Measurements from ENCODE around the gene CDK11A.
"Not testable (repeated sequence)": the region's sequence is repeated elsewhere in the genome, so short reads cannot be mapped to it uniquely, and the experiment has no call there.

Gene CDK11A

DNA sequence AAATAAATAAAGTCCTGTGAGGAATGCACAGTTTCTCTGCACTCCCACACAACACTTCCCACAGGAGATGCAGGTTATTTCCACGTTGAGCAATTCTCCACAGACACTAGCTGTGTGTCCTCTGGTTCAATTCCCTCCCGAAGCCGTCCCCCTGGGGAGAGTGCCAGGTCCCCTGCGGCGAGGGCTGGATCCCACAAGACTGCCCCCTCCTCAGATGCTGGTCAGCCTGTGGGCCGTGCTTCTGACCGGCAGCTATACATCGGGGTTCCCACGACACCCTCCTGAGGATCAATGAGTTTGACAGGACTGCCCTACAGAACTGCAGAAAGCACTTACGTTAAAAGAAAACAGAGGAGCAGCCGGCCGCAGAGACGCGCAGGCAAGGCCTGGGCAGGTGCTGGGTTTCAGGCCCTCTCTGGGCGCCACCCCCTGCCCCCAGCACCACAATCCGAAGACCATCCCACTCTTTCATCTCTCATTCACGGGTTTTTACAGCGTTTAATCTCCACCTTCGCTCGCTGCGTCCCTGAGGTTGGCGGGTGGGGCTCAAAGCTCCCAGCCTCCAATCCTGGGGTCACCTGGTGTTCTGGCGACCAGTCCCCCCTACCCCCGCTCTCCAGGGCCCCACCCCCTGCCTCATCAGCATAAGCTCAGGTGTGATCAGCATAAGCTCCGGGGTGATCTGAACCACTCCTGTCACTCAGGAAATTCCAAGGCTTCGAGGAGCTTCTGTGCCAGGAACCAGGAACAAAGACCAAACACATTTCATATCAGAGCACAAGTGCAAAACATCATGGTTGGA is 40.9 kb downstream of the CDK11A start:
- no peak for DNase-seq (ENCODE audit: low read depth)

DNA sequence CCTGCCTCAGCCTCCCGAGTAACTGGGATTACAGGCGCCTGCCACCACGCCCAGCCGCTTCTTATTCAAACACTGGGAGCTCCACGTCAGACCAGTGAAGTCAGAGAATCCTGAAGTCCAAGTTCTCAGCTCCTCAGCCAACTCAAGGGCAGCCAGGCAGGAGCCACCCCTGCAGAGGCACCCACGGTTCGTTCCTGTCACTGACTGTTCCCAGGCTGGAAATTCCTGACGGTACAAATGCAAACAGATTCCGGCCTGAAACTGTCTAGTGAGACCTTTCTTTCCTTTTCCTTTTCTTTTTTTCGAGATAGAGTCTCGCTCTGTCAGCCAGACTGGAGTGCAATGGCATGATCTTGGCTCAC is 43.3 kb downstream of the CDK11A start:
- DNase-seq (ENCODE audit: low read depth) = no peak

DNA sequence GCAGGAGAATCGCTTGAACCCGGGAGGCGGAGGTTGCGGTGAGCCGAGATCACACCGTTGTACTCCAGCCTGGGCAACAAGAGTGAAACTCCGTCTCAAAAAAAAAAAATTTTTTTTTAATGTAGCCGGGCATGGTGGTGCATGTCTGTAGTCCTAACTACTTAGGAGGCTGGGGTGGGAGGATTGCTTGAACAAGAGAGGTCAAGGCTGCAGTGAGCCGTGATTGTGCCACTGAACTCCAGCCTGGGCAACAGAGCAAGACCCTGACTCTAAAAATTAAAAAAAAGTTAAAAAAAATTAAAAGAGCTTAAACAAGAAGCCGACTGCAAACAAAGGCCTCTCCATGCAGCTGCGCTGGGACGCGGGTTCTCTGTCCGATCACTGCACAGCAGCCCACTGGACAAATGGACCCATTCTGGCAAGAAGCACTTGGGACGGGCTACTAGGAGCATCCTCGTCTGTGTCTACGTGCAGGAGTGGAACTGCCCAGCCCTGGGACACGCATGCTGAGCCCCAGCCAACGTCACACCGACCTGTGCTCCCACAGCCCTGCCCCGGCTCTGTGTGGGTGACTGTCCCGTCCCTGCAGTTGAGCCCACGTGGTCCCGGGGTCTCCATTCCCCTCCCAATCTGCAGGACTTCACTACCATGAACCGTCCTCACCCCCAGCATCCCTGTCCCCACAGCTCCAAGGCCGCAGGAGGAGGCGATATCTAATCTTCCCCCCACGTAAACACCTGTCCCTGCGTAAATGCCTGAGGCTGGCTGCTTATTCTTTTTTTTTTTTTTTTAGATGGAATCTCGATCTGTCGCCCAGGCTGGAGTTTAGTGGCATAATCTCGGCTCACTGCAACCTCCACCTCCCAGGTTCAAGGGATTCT is 43.9 kb downstream of the CDK11A start:
- DNase-seq (ENCODE audit: low read depth) = no peak

DNA sequence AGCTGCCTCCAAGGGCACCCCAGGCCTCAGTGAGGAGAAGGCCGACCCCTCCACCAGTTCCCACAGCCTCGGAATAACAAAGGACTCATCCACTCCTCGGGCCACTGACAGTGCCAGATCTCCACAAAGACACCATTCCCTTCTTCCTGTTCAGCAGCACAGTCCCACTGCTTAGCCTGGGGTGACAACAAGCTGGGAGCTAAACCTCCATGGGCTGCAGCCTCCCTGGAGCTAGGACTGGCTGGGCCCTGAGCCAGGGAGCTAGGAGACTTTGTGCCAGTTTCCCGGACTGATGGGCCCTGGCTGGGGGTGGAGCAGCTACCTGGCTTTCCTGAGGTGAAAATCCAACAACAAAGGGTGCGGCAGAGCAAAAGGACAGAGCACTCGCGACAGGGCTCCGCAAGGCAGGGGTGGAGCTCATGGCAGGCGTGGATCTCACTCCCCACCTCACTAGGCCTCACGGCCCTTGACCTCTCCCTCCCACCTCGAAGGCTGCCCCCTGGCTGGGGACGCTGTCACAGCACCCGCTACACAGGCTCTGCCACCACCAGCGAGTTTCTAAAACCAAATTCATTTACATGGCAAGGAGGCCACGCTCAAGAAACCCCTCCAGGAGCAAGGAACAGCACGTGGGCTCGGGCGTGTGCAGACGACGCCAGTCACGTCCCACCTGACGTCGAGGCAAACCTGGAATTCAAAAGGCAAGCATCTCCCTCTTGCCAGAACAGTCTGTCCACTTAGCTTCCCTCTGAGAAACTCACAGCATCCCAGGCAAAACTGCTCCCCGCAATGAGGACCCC is 45.4 kb downstream of the CDK11A start:
- DNase-seq (ENCODE audit: low read depth) = peak; percentile 37

DNA sequence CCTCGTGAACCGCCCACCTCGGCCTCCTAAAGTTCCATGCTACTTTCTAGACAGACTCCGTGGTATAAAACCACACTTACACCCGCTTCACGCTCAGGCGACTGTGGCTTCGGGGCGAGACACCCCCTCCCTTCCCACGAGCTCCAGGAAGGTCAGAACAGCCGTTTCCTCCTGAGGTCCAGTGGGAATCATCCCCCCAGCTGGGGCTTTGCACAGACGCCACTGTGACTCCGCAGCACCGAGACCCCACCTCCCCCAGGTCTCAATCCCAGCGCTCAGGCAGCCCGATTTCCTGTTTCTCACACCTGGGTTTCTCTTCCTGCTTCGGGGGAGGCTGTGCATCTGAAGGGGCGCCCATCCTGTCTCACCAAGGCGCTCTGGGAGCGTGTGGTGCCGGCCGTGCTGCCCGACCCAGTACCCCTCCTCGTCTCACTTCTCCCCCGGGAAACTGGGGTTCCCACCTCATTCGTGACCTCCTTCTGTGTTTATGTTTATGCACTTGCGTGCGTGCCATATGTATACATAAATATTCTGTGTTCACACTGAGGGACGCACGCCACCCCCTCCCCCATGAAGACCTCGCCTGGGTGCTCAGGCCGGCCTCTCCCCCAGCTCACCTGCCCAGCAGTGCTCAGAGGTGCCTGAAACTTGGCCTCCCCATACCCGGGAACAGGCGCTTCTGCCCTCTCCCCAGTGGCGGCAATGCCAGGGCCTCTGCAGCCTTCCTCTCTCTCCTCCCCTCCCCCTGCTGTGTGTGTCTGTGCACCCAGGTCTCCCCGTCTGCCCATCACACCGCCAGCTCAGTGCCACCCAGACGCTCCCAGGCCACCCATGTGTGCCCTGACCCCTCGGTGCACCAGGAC is 46.2 kb downstream of the CDK11A start:
- DNase-seq (ENCODE audit: low read depth) = peak; percentile 34

DNA sequence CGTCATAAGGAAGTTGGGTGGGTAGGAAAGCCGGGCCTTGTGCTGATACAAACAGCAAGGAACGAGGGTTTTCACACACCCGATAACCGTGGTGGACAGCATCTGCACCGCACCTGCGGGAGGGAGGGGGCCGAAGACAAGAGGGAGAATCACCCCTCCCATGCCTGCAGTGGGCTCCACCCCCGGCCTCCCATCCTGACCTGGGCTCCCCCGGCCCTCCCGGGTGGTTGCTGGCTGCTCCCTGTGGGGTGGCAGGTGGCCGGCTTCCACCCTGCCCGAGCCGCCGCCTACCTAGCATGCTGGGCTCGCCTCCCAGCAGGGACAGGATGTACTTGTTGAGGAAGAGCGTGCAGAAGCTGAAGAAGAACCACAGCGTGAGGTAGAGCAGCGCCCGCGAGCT is 48.1 kb downstream of the CDK11A start:
- DNase-seq (ENCODE audit: low read depth) = not testable (repeated sequence)

DNA sequence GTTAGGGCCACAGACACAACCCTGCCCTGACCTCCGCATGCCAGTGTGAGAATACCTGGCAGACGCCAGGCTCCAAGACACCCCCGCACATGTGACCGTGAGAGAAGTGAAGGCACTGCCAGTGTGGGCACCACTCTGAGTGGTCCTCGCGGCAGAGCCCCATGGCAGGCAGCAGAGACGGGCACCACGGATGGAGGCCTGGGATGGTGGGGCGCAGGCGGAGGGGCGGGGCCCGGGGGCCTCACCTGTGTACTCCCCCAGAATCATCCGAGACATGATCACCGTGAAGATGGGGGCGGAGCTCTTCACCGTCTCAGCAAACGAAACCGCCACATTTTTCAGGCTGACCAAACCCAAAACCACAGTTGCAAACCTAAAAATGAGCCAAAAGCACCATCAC is 48.9 kb downstream of the CDK11A start:
- not testable (repeated sequence) for DNase-seq (ENCODE audit: low read depth)

DNA sequence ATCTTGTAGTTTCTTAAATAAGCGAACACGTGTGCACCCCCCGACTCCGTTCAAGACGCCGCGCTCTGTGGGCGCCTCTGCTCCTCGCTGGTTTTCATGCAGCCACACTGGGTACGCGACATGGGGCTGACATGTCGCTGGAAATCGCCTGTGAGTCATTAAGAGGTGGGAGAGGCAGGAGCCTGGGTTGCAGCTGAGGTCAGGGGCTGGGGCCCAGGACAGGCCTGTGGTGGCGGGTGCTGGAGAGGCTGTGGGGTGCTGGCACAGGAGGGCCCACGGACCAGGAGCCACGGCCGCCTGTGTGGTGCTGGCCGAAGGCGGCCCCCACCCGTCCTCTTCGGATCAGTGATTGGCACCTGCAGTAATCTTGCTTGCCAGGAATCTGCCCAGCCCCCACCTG is 49.4 kb downstream of the CDK11A start:
- not testable (repeated sequence) for DNase-seq (ENCODE audit: low read depth)

DNA sequence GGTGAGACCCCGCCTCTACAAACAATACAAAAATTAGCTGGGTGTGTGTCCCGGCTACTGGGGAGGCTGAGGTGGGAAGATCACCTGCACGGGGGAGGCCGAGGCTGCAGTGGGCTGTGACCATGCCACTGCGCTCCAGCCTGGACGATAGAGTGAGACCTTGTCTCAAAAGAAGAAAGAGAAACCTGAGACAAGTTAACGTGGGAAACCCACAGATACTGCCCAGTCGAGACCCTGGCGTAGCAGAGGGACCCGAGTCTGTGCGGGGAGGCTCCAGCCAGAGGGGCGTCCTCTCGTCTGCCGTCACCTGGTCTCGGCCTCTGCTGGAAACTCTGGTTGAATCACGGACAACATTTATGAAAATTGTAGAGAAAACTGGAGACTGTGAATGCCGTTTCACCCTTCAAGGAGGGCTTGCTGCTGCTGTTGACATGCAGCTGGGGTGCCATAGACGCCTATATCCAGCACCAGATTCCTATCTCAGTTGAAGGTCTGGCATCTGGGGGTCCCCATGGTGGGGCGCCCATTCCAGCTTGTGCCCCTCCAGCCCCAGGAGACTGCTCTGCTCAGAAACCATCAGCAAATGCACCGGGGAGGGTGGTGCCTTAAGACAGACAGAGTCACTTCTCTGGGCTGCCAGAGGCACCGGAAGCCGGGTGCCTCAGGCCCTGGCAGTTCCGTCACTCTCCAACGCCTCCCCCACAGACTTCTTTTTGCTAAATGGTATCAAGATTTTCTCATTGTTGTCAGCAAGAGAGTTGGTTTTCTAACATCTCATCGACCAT is 51.8 kb downstream of the CDK11A start:
- DNase-seq (ENCODE audit: low read depth) = no peak

DNA sequence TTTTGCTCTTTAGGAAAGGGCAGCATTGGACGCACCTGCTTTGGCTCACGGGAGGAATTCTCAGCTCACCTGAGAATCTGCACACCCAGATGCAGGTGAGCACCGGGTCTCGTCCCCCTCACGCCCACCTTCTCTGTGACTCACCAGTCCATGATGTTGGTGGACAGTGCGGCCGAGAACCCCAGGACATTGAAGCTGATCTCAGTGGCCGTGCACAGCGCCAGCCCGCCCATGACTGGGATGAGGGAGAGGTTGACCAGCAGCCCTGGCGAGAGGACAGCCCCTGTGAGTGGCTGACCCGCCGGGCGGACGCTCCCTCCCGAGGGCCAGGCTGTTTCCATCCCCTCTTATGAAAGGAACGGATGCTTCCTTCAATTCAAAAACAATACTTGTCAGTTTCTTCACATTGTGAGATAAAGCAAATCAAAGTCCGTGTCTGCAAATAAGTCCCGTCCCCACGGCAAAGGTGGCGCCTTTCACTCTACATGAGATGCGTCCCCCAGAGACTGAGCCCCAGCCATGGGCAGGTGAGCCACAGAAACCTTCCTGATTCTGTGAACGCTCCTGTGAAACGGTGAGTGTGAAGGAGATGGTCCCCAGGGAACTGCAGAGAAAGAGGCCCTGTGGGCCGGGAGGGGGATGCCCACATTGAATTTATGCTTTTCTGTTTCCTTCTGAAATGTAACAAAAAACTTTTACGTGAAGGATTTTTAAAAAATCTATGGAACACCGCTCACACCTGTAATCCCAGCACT is 52.6 kb downstream of the CDK11A start:
- no peak for DNase-seq (ENCODE audit: low read depth)

DNA sequence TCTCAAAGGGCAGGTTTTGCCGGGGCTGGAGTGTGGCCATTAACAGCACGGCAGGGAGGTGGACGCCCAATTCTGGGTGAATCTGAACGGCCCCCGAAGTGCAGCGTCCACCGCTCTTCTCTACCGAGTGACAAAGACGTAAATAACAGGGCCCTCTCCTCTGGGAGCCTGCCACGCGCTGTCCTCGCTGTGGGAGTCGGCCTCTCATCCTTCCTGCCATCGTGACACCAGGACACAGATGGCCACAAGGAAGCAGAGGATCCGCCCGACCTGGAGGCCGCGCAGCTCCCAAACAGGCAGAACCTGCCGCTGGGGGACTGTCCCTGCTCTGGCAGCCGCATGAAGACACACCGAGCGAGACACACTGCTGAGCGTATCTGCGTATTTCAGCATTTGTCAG is 53.3 kb downstream of the CDK11A start:
- no peak for DNase-seq (ENCODE audit: low read depth)

DNA sequence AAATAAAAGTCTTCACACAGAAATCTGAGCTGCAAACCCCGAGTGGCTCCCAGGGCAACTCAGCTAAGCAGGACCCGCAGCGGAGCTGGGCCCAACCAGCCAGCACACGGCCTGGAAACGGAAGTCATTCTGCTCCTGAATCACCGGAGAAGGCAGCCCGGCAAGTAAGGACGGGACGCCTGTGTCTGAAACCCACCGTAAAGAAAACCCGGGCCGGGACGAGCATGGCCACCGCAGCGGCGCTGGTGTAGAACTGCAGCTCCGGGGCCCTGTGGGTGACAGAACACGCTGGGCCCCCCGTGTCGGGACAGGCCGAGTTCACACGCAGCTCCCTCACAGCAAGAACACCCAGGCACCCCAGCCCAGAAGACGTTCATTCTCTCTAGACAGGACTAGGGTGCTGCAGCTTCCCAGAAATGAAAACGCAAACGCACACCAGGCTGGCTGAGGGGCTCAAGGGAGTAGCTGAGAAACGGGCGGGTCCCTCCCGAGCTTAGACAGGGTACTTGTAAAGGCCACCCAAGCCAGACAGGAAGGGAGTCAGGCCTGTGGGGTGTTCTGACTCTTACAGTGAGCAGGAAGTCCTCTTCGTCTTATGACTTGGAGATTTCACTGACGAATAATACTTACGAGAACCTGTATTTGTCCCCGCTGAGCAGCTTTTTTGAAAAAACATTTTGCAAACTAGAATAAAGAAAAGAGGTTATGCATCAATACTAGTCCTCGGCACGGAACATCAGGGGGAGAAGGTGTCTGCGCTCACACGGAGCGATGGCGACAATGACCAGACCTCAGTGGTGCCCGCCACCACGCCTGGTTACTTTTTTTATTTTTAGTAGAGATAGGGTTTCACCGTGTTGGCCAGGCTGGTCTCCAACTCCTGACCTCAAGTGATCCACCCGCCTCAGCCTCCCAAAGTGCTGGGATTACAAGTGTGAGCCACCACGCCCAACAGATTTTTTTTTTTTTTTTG is 54.4 kb downstream of the CDK11A start:
- DNase-seq (ENCODE audit: low read depth) = no peak

DNA sequence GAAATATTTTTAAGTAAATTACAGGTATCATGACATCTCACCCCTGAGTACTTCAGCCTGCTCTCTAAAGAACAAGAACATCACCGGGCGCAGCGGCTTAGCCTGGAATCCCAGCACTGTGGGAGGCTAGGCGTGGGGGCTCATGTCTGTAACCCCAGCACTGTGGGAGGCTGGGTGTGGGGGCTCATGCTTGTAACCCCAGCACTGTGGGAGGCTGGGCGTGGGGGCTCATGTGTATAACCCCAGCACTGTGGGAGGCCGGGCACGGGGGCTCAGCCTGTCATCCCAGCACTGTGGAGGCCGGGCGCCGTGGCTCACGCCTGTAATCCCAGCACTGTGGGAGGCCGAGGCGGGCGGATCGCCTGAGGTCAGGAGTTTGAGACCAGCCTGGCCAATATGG is 57.6 kb downstream of the CDK11A start:
- DNase-seq (ENCODE audit: low read depth) = no peak

DNA sequence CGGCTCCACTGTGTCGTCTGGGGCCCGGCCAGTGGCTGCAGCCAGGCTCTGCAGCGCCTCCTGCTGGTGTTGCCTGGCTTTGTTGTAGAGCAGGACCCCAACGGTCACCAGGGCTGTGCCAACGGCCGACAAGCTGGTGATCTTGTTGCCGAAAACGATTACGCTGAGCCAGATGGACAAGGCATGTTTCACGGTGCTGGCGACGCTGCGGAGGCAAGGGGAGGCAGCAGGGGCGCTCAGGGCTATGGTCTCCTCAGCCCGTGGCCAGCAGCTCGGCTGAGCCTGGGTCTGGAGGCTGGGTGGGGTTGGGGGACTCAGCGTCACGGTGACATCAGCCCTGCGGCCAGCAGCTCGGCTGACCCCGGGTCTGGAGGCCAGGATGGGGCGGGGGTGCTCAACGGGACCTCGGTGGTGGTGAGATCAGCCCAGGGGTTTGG is 58.3 kb downstream of the CDK11A start:
- DNase-seq (ENCODE audit: low read depth) = peak; percentile 27

DNA sequence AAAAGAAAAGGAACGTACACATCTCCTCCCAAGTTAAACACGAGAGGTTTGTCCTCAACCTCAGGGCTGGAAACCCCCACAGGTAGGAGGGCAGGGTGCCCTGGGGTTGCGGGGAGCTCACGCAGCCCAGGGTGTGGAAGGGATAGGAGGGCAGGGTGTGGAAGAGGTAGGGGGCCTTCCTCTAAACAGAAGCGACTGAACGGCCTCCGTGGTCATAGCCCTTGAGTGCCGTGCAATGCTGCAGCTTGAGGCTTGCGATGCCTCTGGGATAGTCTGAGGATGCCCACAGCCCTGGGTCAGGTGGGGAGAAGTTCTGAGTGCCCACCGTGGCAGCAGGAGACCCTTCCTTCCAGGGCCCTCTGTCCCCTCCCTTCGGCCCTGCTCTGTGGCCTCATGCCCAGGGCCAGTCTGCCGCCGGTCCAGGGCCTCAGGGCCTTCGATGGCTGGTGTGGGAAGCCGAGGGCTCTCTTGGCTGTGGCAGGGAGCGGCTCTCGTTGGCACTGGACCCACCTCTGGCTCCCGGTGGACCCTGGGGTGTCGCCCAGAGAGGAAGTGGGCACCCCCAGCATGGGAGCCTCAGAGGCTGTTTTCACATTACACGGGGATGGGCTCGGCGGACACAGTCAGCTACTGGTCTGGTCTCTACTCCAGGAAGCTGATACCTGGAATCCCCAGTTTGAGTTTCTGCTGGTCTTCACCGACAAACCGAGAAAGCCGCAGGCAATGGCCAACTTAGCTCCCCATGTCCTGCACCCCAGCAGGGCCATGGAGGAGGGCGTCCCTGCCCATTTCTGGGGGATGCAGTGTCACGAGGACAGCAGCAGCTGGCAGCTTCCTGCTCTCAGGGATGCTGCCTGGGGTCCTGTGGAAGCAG is 59.0 kb downstream of the CDK11A start:
- DNase-seq (ENCODE audit: low read depth) = no peak

DNA sequence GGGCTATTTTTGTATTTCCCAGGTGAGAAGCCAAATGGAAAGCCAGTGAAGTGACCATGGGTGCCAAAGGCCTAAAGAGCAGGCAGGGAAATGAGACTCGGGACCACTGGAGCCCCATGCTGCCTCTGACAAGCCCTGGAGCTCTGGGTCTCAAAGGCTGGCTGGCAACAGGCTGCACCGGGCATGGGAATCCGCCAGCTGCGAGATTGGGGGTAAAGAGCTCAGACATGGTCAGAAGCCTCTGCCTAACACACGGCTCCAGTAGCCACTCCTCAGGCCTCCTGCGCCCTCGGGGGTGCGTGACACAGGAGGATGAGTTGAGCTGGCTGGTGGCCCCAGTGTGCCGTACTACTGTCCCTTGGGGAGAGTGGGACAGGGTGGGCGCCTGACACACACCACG is 59.8 kb downstream of the CDK11A start:
- not testable (repeated sequence) for DNase-seq (ENCODE audit: low read depth)

DNA sequence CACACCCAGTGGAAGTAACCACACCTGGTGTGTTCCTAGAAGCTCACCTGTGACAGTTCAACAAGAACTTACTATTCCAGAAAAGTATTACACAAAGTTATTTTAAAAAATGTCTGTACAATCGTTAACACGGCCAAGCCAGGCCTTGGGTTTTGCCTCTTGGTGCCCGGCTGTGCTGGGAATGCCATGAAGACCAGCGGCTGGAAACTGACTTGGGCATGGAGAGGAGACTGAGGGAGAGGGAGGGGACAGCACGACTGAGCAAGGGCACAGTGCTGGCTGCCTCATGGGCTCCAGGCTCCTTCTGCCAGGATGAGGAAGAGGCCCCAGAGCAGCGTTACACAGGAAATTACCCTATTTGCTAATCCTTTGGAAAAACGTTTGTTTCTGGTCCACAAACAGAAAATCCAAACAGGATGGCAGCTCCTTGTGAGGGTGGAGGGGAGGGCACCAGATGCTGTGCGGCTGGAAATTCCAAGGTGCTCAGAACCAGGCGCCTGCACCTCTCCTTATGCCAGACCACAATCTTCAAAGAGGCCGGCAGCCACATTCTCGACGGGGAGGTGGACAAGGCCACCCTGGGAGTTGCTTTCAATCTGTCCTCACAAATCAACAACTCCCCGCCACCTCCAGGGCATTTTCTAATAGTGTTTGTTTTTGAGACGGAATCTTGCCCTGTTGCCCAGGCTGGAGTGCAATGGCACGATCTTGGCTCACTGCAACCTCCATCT is 61.2 kb downstream of the CDK11A start:
- DNase-seq (ENCODE audit: low read depth) = not testable (repeated sequence)
